ENCODE measurements around the gene MICAL2.

DNA sequence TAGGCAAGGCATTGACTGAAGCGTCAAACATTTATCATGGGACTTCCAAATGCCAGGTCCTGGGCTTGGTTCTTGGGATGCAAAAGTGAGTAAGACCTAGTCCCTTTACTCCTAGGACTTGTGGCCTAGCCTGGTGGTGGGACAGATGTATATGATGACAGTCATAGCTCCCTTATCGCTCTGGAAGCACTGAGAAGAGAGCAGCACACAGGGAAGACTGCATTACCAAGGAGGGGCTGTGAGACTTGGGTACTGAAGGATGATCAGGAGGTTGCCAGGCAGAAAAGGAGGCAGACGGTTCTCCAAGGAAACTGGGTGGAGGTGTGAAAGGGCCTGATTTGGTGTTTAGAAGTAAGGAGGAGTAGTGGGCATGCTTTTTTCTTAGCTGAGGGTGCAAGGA is 32.5 kb downstream of the MICAL2 start:
- TF ChIP-seq CTCF (IDR thresholded peaks at IDR 0.05), result no peak
- TF ChIP-seq POLR2A (IDR thresholded peaks at IDR 0.05), result no peak
